ENCODE data around the gene TMEM184C.

Gene TMEM184C

GRCh38 chr4:147586637-147587036 lies 30.6 kb upstream of the TMEM184C start:
- Histone ChIP-seq H3K9ac (ENCODE audit: low read length) (no peak overlapping the region), H3K4me1 (ENCODE audit: control insufficient read depth, insufficient read depth, low read length) (peaks cover 11% of the 10 kb centered on the region), H3K4me3 (ENCODE audit: low read length) (no peak overlapping the region), H3K9me3 (ENCODE audit: control insufficient read depth, low read length) (peaks cover 3% of the 10 kb centered on the region), H3K27me3 (replicated peaks; ENCODE audit: control insufficient read depth, insufficient read depth, low read length) (no peaks in the 10 kb centered on the region), H3K36me3 (ENCODE audit: control insufficient read depth, insufficient read depth, low read length, severe bottlenecking) (no peaks in the 10 kb centered on the region)
- no peak for DNase-seq (ENCODE audit: low read depth)

GRCh38 chr4:147587041-147587440 lies 30.2 kb upstream of the TMEM184C start:
- Histone ChIP-seq H3K9me3 (ENCODE audit: control insufficient read depth, low read length) (peaks cover 3% of the 10 kb centered on the region), H3K9ac (ENCODE audit: low read length) (no peak overlapping the region), H3K4me1 (ENCODE audit: control insufficient read depth, insufficient read depth, low read length) (peaks cover 11% of the 10 kb centered on the region), H3K27me3 (replicated peaks; ENCODE audit: control insufficient read depth, insufficient read depth, low read length) (no peaks in the 10 kb centered on the region), H3K36me3 (ENCODE audit: control insufficient read depth, insufficient read depth, low read length, severe bottlenecking) (no peaks in the 10 kb centered on the region), H3K4me3 (ENCODE audit: low read length) (no peak overlapping the region)
- DNase-seq (ENCODE audit: low read depth): no peak

GRCh38 chr4:147589586-147589985 lies 27.6 kb upstream of the TMEM184C start:
- DNase-seq (ENCODE audit: low read depth): peak; percentile 66
- Histone ChIP-seq H3K9ac (ENCODE audit: low read length) (no peak overlapping the region), H3K36me3 (ENCODE audit: control insufficient read depth, insufficient read depth, low read length, severe bottlenecking) (no peaks in the 10 kb centered on the region), H3K9me3 (ENCODE audit: control insufficient read depth, low read length) (peaks cover 2% of the 10 kb centered on the region), H3K4me1 (ENCODE audit: control insufficient read depth, insufficient read depth, low read length) (peaks cover 11% of the 10 kb centered on the region), H3K27me3 (replicated peaks; ENCODE audit: control insufficient read depth, insufficient read depth, low read length) (no peaks in the 10 kb centered on the region), H3K4me3 (ENCODE audit: low read length) (no peak overlapping the region)

GRCh38 chr4:147590249-147590920 lies 26.8 kb upstream of the TMEM184C start:
- H3K4me1 ChIP-seq (ENCODE audit: control insufficient read depth, insufficient read depth, low read length): peaks cover 11% of the 10 kb centered on the region
- H3K9me3 ChIP-seq (ENCODE audit: control insufficient read depth, low read length): no peaks in the 10 kb centered on the region
- H3K36me3 ChIP-seq (ENCODE audit: control insufficient read depth, insufficient read depth, low read length, severe bottlenecking): no peaks in the 10 kb centered on the region
- no peak overlapping the region for H3K4me3 ChIP-seq (ENCODE audit: low read length)
- no peaks in the 10 kb centered on the region for H3K27me3 ChIP-seq (replicated peaks; ENCODE audit: control insufficient read depth, insufficient read depth, low read length)
- DNase-seq (ENCODE audit: low read depth): peak; percentile 89
- no peak overlapping the region for H3K9ac ChIP-seq (ENCODE audit: low read length)

GRCh38 chr4:147591106-147591505 lies 26.1 kb upstream of the TMEM184C start:
- Histone ChIP-seq H3K4me1 (ENCODE audit: control insufficient read depth, insufficient read depth, low read length) (peaks cover 11% of the 10 kb centered on the region), H3K4me3 (ENCODE audit: low read length) (no peak overlapping the region), H3K27me3 (replicated peaks; ENCODE audit: control insufficient read depth, insufficient read depth, low read length) (no peaks in the 10 kb centered on the region), H3K9me3 (ENCODE audit: control insufficient read depth, low read length) (no peaks in the 10 kb centered on the region), H3K36me3 (ENCODE audit: control insufficient read depth, insufficient read depth, low read length, severe bottlenecking) (no peaks in the 10 kb centered on the region), H3K9ac (ENCODE audit: low read length) (no peak overlapping the region)
- DNase-seq (ENCODE audit: low read depth): no peak

GRCh38 chr4:147594107-147594506 lies 23.1 kb upstream of the TMEM184C start:
- Histone ChIP-seq H3K9me3 (ENCODE audit: control insufficient read depth, low read length) (no peaks in the 10 kb centered on the region), H3K4me1 (ENCODE audit: control insufficient read depth, insufficient read depth, low read length) (peaks cover 14% of the 10 kb centered on the region), H3K4me3 (ENCODE audit: low read length) (no peak overlapping the region), H3K27me3 (replicated peaks; ENCODE audit: control insufficient read depth, insufficient read depth, low read length) (no peaks in the 10 kb centered on the region), H3K36me3 (ENCODE audit: control insufficient read depth, insufficient read depth, low read length, severe bottlenecking) (no peaks in the 10 kb centered on the region), H3K9ac (ENCODE audit: low read length) (no peak overlapping the region)
- DNase-seq (ENCODE audit: low read depth): no peak

- peaks cover 14% of the 10 kb centered on the region for H3K4me1 ChIP-seq (ENCODE audit: control insufficient read depth, insufficient read depth, low read length)
- no peaks in the 10 kb centered on the region for H3K9me3 ChIP-seq (ENCODE audit: control insufficient read depth, low read length)
- no peaks in the 10 kb centered on the region for H3K36me3 ChIP-seq (ENCODE audit: control insufficient read depth, insufficient read depth, low read length, severe bottlenecking)
- H3K27me3 ChIP-seq (replicated peaks; ENCODE audit: control insufficient read depth, insufficient read depth, low read length): no peaks in the 10 kb centered on the region
- H3K9ac ChIP-seq (ENCODE audit: low read length): no peak overlapping the region
- no peak for DNase-seq (ENCODE audit: low read depth)
- no peak overlapping the region for H3K4me3 ChIP-seq (ENCODE audit: low read length)
These were observed 22.6 kb upstream of the TMEM184C start for GRCh38 chr4:147594578-147594977.

- DNase-seq (ENCODE audit: low read depth): peak; percentile 52
- no peaks in the 10 kb centered on the region for H3K27me3 ChIP-seq (replicated peaks; ENCODE audit: control insufficient read depth, insufficient read depth, low read length)
- no peaks in the 10 kb centered on the region for H3K36me3 ChIP-seq (ENCODE audit: control insufficient read depth, insufficient read depth, low read length, severe bottlenecking)
These were observed 20.8 kb upstream of the TMEM184C start for GRCh38 chr4:147596377-147596776.

GRCh38 chr4:147596981-147597380 lies 20.2 kb upstream of the TMEM184C start:
- H3K9ac ChIP-seq (ENCODE audit: low read length): no peak overlapping the region
- no peaks in the 10 kb centered on the region for H3K27me3 ChIP-seq (replicated peaks; ENCODE audit: control insufficient read depth, insufficient read depth, low read length)
- no peaks in the 10 kb centered on the region for H3K9me3 ChIP-seq (ENCODE audit: control insufficient read depth, low read length)
- H3K36me3 ChIP-seq (ENCODE audit: control insufficient read depth, insufficient read depth, low read length, severe bottlenecking): no peaks in the 10 kb centered on the region
- peak; percentile 83 for DNase-seq (ENCODE audit: low read depth)
- no peak overlapping the region for H3K4me3 ChIP-seq (ENCODE audit: low read length)
- H3K4me1 ChIP-seq (ENCODE audit: control insufficient read depth, insufficient read depth, low read length): peaks cover 14% of the 10 kb centered on the region

More at GRCh38 chr4:147596377-147596776, 20.8 kb upstream of the TMEM184C start:
- peaks cover 14% of the 10 kb centered on the region for H3K4me1 ChIP-seq (ENCODE audit: control insufficient read depth, insufficient read depth, low read length)
- no peak overlapping the region for H3K9ac ChIP-seq (ENCODE audit: low read length)
- H3K9me3 ChIP-seq (ENCODE audit: control insufficient read depth, low read length): no peaks in the 10 kb centered on the region
- H3K4me3 ChIP-seq (ENCODE audit: low read length): no peak overlapping the region

- no peak for DNase-seq (ENCODE audit: low read depth)
- H3K9me3 ChIP-seq (ENCODE audit: control insufficient read depth, low read length): no peaks in the 10 kb centered on the region
- no peaks in the 10 kb centered on the region for H3K36me3 ChIP-seq (ENCODE audit: control insufficient read depth, insufficient read depth, low read length, severe bottlenecking)
- no peak overlapping the region for H3K4me3 ChIP-seq (ENCODE audit: low read length)
- H3K27me3 ChIP-seq (replicated peaks; ENCODE audit: control insufficient read depth, insufficient read depth, low read length): no peaks in the 10 kb centered on the region
- H3K9ac ChIP-seq (ENCODE audit: low read length): no peak overlapping the region
- peaks cover 14% of the 10 kb centered on the region for H3K4me1 ChIP-seq (ENCODE audit: control insufficient read depth, insufficient read depth, low read length)
These were observed 19.6 kb upstream of the TMEM184C start for GRCh38 chr4:147597561-147597960.

- no peaks in the 10 kb centered on the region for H3K27me3 ChIP-seq (replicated peaks; ENCODE audit: control insufficient read depth, insufficient read depth, low read length)
- peak; percentile 45 for DNase-seq (ENCODE audit: low read depth)
- H3K4me3 ChIP-seq (ENCODE audit: low read length): no peak overlapping the region
- peaks cover 14% of the 10 kb centered on the region for H3K4me1 ChIP-seq (ENCODE audit: control insufficient read depth, insufficient read depth, low read length)
- H3K9ac ChIP-seq (ENCODE audit: low read length): no peak overlapping the region
- H3K9me3 ChIP-seq (ENCODE audit: control insufficient read depth, low read length): no peaks in the 10 kb centered on the region
- H3K36me3 ChIP-seq (ENCODE audit: control insufficient read depth, insufficient read depth, low read length, severe bottlenecking): no peaks in the 10 kb centered on the region
These were observed 18.0 kb upstream of the TMEM184C start for GRCh38 chr4:147599206-147599605.

GRCh38 chr4:147599769-147600168 lies 17.4 kb upstream of the TMEM184C start:
- no peaks in the 10 kb centered on the region for H3K27me3 ChIP-seq (replicated peaks; ENCODE audit: control insufficient read depth, insufficient read depth, low read length)
- DNase-seq (ENCODE audit: low read depth): peak; percentile 67
- H3K36me3 ChIP-seq (ENCODE audit: control insufficient read depth, insufficient read depth, low read length, severe bottlenecking): no peaks in the 10 kb centered on the region
- H3K9me3 ChIP-seq (ENCODE audit: control insufficient read depth, low read length): no peaks in the 10 kb centered on the region
- H3K9ac ChIP-seq (ENCODE audit: low read length): no peak overlapping the region
- no peak overlapping the region for H3K4me3 ChIP-seq (ENCODE audit: low read length)
- peaks cover 14% of the 10 kb centered on the region for H3K4me1 ChIP-seq (ENCODE audit: control insufficient read depth, insufficient read depth, low read length)
